Measurements from ENCODE around the gene PACRG. TPM values are rescaled to one million over a fixed set of nuclear protein-coding genes. Genes with fewer than 3 reads are reported as not detected.

Gene PACRG
- total and polyA plus RNA-seq, 2 of the 4 experiments (the other 2 are of a cell fraction), result not detected

- Histone ChIP-seq H3K27ac (ENCODE audit: insufficient read depth, low read length) (no peak overlapping the region), H4K91ac (ENCODE audit: insufficient read depth, low read depth, low read length) (no peak overlapping the region), H4K20me1 (ENCODE audit: insufficient read depth, low read length) (no peaks in the 10 kb centered on the region), H2BK5ac (ENCODE audit: low read depth, low read length, poor library complexity, severe bottlenecking) (no peak overlapping the region), H3K14ac (replicated peaks; ENCODE audit: low read depth, low read length) (no peak overlapping the region), H3K9me3 (ENCODE audit: control insufficient read depth, insufficient read depth, low read length) (peaks cover 35% of the 10 kb centered on the region), H3K9me1 (ENCODE audit: insufficient read depth, low read length) (no peaks in the 10 kb centered on the region), H3K27me3 (ENCODE audit: control insufficient read depth, insufficient read depth, low read length) (no peaks in the 10 kb centered on the region), H3K79me1 (ENCODE audit: low read depth in 1 of 2, low read length in 2 of 2) (no peaks in the 10 kb centered on the region), H2AK9ac (replicated peaks; ENCODE audit: low read depth, low read length, poor library complexity) (no peak overlapping the region), H2AFZ (replicated peaks; ENCODE audit: low read length, poor library complexity) (no peak overlapping the region), H3K4me3 (ENCODE audit: insufficient read depth, low read depth, low read length) (no peak overlapping the region), H2BK20ac (ENCODE audit: low read depth, low read length) (no peak overlapping the region), H3K18ac (ENCODE audit: low read depth, low read length) (no peak overlapping the region), H3K36me3 (ENCODE audit: control insufficient read depth, insufficient read depth, low read length) (no peaks in the 10 kb centered on the region), H3K23ac (ENCODE audit: low read depth, low read length) (no peak overlapping the region), H3K4me1 (ENCODE audit: control insufficient read depth, insufficient read depth, low read length) (no peaks in the 10 kb centered on the region), H2BK15ac (ENCODE audit: low read depth, low read length) (no peak overlapping the region), H4K5ac (ENCODE audit: low read depth, low read length) (no peak overlapping the region), H2BK120ac (ENCODE audit: low read depth, low read length) (no peak overlapping the region), H3K56ac (ENCODE audit: extremely low read depth, insufficient read depth, low read length) (no peak overlapping the region), H3K9ac (ENCODE audit: low read depth, low read length) (no peak overlapping the region), H3K4ac (ENCODE audit: low read depth, low read length) (no peak overlapping the region), H4K8ac (ENCODE audit: low read depth in 2 of 2, low read length in 2 of 2) (no peak overlapping the region), H2AK5ac (ENCODE audit: low read depth, low read length) (no peak overlapping the region), H3K4me2 (ENCODE audit: low read depth, low read length) (no peak overlapping the region)
- dilution Hi-C loops (cut with HindIII; ENCODE audit: low sequenced_read_pairs, unreplicated experiment), result no loop called here
- DNase-seq (no peak), ATAC-seq (ENCODE audit: low read depth) (no peak)
- ChIA-PET CTCF (no interaction called here), POLR2A (ENCODE audit: unreplicated experiment) (no interaction called here)
- no peak for TF ChIP-seq FOS (IDR thresholded peaks at IDR 0.05; ENCODE audit: low read depth, low read length)
- 58% methylated on average over 13 of the region's 35 CpGs; no CpG with 5 or more reads in 1 of the 2 experiments for WGBS, 2 experiments (ENCODE audit: extremely low coverage in 2 of 2, insufficient read length in 1 of 2)
- in situ Hi-C loops (cut with MboI; ENCODE audit: low sequenced_read_pairs), result no loop called here
- BruUV-seq (replicated peaks), result no TSS peak
- intact Hi-C loops (cut with micrococcal nuclease), result no loop called here
Measured at GRCh38 chr6:163149279-163149848, 421.6 kb downstream of the PACRG start.
